ENCODE data around the gene SPIN1. TPM values are rescaled to one million over a fixed set of nuclear protein-coding genes. Genes with fewer than 3 reads are reported as not detected.

Gene SPIN1
- polyA plus RNA-seq, 1 experiment: 119 TPM

DNA sequence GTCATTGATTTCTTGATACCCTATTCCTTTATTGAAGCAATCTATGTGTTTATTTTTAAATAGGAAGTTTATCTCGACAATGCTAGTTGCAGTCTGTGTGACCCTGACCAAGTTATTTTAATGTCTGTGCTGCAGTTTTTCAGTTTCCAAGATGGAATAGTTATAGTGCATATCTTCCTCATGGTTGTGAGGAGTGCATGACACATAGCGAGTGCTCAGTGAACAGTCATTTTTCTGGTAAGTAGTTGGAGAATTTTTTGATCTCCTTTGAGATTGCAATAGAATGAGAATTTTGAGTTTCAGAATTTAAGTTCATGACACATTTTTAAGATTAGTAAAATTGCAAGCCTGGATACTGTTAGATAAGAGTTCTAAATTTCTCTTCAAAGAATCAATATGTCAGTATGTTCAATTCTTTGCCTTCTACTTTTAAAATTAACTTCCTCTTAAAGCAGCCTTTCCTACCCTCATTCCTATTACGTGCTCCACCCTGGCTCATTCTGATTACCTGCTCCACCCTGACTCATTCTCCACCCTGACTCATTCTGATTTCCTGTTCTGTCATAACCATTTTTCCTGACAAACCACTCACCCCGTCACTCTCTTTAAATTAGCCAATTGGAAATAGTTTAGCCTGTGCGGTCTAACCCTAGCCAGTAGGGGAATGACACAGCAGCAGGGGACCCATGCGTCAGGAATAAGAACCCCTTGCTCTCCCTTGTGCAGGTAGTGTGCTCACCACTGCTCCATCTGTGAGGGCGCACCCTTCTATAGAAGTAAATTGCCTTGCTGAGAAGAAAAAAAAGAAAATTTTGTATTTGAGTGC is 30.7 kb downstream of the SPIN1 start:
- ChIA-PET CTCF (no interaction called here), POLR2A (no interaction called here)
- peaks cover 24% of the 10 kb centered on the region for H3K9me3 ChIP-seq (ENCODE audit: control insufficient read depth, insufficient read depth, low read length)
- no peak overlapping the region for H3K4me3 ChIP-seq (ENCODE audit: low read depth, low read length)
- DNase-seq (ENCODE audit: low read depth, low spot score): no peak
- no peaks in the 10 kb centered on the region for H3K27me3 ChIP-seq (ENCODE audit: control insufficient read depth, insufficient read depth, low read length)
- TF ChIP-seq, protein P1, sequence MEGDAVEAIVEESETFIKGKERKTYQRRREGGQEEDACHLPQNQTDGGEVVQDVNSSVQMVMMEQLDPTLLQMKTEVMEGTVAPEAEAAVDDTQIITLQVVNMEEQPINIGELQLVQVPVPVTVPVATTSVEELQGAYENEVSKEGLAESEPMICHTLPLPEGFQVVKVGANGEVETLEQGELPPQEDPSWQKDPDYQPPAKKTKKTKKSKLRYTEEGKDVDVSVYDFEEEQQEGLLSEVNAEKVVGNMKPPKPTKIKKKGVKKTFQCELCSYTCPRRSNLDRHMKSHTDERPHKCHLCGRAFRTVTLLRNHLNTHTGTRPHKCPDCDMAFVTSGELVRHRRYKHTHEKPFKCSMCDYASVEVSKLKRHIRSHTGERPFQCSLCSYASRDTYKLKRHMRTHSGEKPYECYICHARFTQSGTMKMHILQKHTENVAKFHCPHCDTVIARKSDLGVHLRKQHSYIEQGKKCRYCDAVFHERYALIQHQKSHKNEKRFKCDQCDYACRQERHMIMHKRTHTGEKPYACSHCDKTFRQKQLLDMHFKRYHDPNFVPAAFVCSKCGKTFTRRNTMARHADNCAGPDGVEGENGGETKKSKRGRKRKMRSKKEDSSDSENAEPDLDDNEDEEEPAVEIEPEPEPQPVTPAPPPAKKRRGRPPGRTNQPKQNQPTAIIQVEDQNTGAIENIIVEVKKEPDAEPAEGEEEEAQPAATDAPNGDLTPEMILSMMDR (IDR thresholded peaks at IDR 0.05; ENCODE audit: low read depth, low read length): no peak
- no peak overlapping the region for H3K27ac ChIP-seq (ENCODE audit: low read depth, low read length)

DNA sequence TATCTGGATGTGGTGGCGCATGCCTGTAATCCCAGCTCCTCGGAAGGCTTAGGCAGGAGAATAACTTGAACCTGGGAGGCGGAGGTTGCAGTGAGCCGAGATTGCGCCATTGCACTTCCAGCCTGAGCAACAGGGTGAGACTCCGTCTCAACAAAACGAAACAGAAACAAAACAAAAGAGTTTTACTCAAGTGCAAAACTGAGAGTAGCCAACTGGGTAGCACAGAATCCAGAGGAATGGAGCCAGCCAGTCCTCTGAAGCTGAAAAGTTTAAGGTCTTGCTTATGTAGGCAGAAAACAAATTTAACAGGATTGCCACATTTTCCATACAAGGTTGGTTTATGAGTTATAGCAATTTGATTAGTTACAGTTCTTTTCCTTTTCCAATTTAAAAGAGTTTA is 32.0 kb downstream of the SPIN1 start:
- TF ChIP-seq, protein P1 (IDR thresholded peaks at IDR 0.05; ENCODE audit: low read depth, low read length): no peak
- Histone ChIP-seq H3K9me3 (ENCODE audit: control insufficient read depth, insufficient read depth, low read length) (peaks cover 21% of the 10 kb centered on the region), H3K4me3 (ENCODE audit: low read depth, low read length) (no peak overlapping the region), H3K27ac (ENCODE audit: low read depth, low read length) (no peak overlapping the region), H3K27me3 (ENCODE audit: control insufficient read depth, insufficient read depth, low read length) (no peaks in the 10 kb centered on the region)
- ChIA-PET POLR2A (no interaction called here), CTCF (no interaction called here)
- no peak for DNase-seq (ENCODE audit: low read depth, low spot score)

DNA sequence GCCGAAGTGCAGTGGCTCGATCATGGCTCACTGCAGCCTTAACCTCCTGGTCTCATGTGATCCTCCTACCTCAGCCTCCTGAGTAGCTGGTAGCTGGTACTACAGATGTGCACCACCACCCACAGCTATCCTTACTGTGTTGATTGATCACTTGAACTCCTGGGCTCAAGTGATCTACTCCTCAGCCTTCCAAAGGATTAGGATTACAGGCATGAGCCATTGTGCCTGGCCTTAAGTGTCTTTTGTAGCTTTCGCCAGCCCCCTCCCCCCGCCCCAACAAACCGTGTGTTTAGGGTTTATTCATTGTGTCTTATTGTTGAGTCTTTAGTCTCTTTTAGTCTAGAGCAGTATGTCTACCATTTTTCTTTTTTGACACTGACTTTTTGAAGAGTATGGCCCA is 33.1 kb downstream of the SPIN1 start:
- Histone ChIP-seq H3K27ac (ENCODE audit: low read depth, low read length) (no peak overlapping the region), H3K27me3 (ENCODE audit: control insufficient read depth, insufficient read depth, low read length) (no peaks in the 10 kb centered on the region), H3K4me3 (ENCODE audit: low read depth, low read length) (no peak overlapping the region), H3K9me3 (ENCODE audit: control insufficient read depth, insufficient read depth, low read length) (peaks cover 21% of the 10 kb centered on the region)
- ChIA-PET CTCF (no interaction called here), POLR2A (no interaction called here)
- TF ChIP-seq, protein P1 (IDR thresholded peaks at IDR 0.05; ENCODE audit: low read depth, low read length): no peak
- no peak for DNase-seq (ENCODE audit: low read depth, low spot score)

DNA sequence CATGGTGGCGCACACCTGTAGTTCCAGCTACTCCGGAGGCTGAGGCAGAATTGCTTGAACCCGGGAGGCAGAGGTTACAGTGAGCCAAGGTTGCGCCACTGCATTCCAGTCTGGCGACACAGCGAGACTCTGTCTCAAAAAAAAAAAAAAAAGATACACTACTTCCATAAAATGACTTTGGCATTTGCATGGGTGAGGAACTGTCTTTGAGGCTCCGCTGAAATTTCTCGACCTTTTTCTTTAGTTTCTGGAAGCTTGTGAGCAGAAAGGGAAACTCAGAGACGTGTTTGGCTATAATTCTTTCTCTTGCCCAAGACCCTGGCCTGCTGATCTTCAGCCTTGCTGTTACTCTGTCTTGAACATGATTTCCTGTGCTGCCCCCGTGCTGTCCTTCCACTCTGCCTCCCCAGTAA is 37.3 kb downstream of the SPIN1 start:
- TF ChIP-seq, protein P1 (IDR thresholded peaks at IDR 0.05; ENCODE audit: low read depth, low read length): no peak
- ChIA-PET POLR2A (no interaction called here), CTCF (no interaction called here)
- Histone ChIP-seq H3K4me3 (ENCODE audit: low read depth, low read length) (no peak overlapping the region), H3K27me3 (ENCODE audit: control insufficient read depth, insufficient read depth, low read length) (no peaks in the 10 kb centered on the region), H3K27ac (ENCODE audit: low read depth, low read length) (no peak overlapping the region), H3K9me3 (ENCODE audit: control insufficient read depth, insufficient read depth, low read length) (peaks cover 5% of the 10 kb centered on the region; the same call in 1 of the 2 replicates)
- DNase-seq (ENCODE audit: low read depth, low spot score): no peak

DNA sequence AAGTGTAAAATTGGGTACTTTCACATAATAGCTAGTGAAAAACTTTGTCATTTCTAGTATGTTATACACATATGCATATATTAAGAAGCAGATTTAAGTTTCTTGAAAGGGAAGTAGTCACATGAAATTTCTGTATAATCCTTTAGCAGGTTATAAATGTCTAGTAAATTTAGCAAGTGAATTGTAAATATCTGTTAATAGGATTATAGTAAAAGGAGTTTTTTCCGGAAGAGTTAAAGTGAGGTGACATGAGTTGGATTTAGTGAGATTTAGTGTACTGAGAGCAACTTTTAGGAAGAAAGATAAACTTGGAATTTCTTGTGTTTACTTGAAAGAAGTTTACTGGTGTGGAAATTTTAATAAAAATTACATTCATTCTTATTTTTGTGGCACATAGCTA is 38.4 kb downstream of the SPIN1 start:
- POLR2A ChIA-PET: no interaction called here
- DNase-seq (ENCODE audit: low read depth, low spot score): no peak
- TF ChIP-seq, protein P1 (IDR thresholded peaks at IDR 0.05; ENCODE audit: low read depth, low read length): no peak

More for the DNA sequence above, 38.4 kb downstream of the SPIN1 start:
- Histone ChIP-seq H3K9me3 (ENCODE audit: control insufficient read depth, insufficient read depth, low read length) (peaks cover 3% of the 10 kb centered on the region; the same call in 1 of the 2 replicates), H3K4me3 (ENCODE audit: low read depth, low read length) (no peak overlapping the region), H3K27me3 (ENCODE audit: control insufficient read depth, insufficient read depth, low read length) (no peaks in the 10 kb centered on the region), H3K27ac (ENCODE audit: low read depth, low read length) (no peak overlapping the region)
- CTCF ChIA-PET: no interaction called here
